HUES64 (cell line): ENCODE results near the gene SPTSSA.
"Not testable (repeated sequence)": the region's sequence is repeated elsewhere in the genome, so short reads cannot be mapped to it uniquely, and the experiment has no call there.

ENCODE experiments used
- H3K27ac ChIP-seq: 2 replicates; pipeline ENCODE4 v1.7.0; 2013; ENCODE audit warnings: low read depth, low read length, inconsistent platforms
- H3K27me3 ChIP-seq: 2 replicates; pipeline ENCODE4 v1.6.1; 2013; ENCODE audit warnings: mild to moderate bottlenecking, low read length; ENCODE audit not compliant: insufficient read depth
- H3K36me3 ChIP-seq: 2 replicates; pipeline ENCODE4 v1.6.1; 2013; ENCODE audit warnings: mild to moderate bottlenecking, low read length; ENCODE audit not compliant: insufficient read depth
- H3K4me1 ChIP-seq: 2 replicates; pipeline ENCODE4 v1.6.1; 2013; ENCODE audit warnings: mild to moderate bottlenecking, low read length, moderate library complexity; ENCODE audit not compliant: insufficient read depth
- H3K4me3 ChIP-seq: 2 replicates; pipeline ENCODE4 v1.5.1; 2013; ENCODE audit warnings: mild to moderate bottlenecking, low read length, moderate library complexity
- H3K9ac ChIP-seq: 2 replicates; pipeline ENCODE4 v1.6.1; 2013; ENCODE audit warnings: mild to moderate bottlenecking, low read depth, low read length
- H3K9me3 ChIP-seq: 2 replicates; pipeline ENCODE4 v1.6.1; 2013; ENCODE audit warnings: low read depth, low read length; ENCODE audit not compliant: insufficient read depth
- WGBS: fragments of 150-250, 120-280 bp; methylation state at CpG from one replicate; pipeline ENCODE4 v1.1.7; 2013; ENCODE audit warnings: missing lambda C conversion rate; 5-methylcytosine and 5-hydroxymethylcytosine counted together

The SPTSSA gene

DNA sequence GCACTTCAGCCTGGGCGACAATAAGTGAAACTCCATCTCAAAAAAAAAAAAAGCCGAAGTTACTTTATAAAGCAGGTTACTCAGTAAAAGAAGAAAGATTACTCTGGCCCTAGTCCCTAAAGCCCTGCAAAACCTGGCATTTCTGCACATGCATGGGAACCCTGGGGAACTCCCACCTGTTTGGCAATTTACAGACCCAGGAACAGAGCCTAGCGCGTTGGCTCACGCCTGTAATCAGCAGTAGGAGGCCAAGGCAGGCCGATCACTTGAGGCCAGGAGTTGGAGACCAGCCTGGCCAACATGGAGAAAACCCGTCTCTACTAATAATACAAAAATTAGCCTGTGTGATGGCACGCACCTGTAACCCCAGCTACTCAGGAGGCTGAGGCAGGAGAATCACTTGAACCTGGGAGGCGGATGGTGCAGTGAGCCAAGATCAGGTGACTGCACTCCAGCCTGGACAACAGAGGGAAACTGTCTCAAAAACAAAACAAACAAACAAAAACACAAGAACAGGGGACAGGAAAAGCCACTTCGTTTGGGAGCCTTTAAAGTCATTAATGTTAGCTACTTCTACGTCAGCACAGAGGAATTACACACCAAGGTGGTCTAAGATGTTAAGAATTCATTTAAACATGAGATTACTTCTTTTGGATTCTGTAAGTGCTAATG is 34.1 kb upstream of the SPTSSA start:
- H3K4me3 ChIP-seq = no peak overlapping the region
- WGBS = 93% methylated on average over 11 of the region's 11 CpGs
- H3K27me3 ChIP-seq = no peaks in the 10 kb centered on the region
- no peaks in the 10 kb centered on the region for H3K36me3 ChIP-seq
- H3K27ac ChIP-seq = no peak overlapping the region
- peaks cover 12% of the 10 kb centered on the region for H3K4me1 ChIP-seq
- H3K9me3 ChIP-seq = no peaks in the 10 kb centered on the region
- H3K9ac ChIP-seq = no peak overlapping the region

DNA sequence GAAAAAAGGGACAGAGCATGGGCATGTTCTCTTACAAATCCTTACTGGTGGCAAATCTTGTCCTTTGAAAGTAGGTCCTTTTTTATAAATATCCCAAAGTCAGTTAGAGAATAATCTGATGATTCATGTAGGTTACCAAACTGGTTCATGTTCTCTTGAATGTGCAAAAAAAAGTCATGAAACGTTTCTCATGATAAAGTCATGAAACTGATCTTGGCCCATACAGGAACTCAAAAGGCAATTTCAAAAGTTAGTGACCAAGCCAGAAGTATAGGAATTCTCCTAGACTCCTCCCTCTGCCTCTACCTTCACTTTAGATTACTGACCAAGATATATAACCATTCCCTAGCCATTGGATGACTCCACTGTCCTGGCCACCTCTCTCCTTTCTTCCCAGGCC is 27.3 kb upstream of the SPTSSA start:
- 93% methylated on average over 1 of the region's 1 CpG for WGBS
- Histone ChIP-seq H3K9ac (no peak overlapping the region), H3K4me1 (no peaks in the 10 kb centered on the region), H3K9me3 (no peaks in the 10 kb centered on the region), H3K27me3 (no peaks in the 10 kb centered on the region), H3K27ac (no peak overlapping the region), H3K36me3 (no peaks in the 10 kb centered on the region), H3K4me3 (no peak overlapping the region)

DNA sequence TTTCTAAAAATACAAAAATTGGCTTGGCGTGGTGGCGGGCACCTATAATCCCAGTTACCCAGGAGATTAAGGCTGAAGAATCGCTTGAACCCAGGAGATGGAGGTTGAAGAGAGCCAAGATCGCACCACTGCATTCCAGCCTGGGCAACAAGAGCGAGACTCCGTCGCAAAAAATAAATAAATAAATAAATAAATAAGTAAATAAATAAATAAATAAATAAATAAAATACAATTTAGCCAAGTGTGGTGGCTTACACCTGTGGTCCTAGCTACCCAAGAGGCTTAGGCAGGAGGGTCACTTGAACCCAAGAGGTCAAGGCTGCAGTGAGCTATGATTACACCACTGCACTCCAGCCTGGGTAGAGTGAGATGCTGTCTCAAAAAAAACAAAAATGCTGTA is 26.5 kb upstream of the SPTSSA start:
- no peaks in the 10 kb centered on the region for H3K36me3 ChIP-seq

GRCh38 chr14:34484726-34485125 is 22.7 kb upstream of the SPTSSA start:
- no peak overlapping the region for H3K9ac ChIP-seq
- no peaks in the 10 kb centered on the region for H3K9me3 ChIP-seq
- no peaks in the 10 kb centered on the region for H3K36me3 ChIP-seq
- WGBS = 98% methylated on average over 1 of the region's 1 CpG
- H3K4me3 ChIP-seq = no peak overlapping the region
- peaks cover 5% of the 10 kb centered on the region; the same call in 1 of the 2 replicates for H3K4me1 ChIP-seq
- no peak overlapping the region for H3K27ac ChIP-seq
- H3K27me3 ChIP-seq = no peaks in the 10 kb centered on the region

More for the DNA sequence above, 26.5 kb upstream of the SPTSSA start:
- Histone ChIP-seq H3K27ac (no peak overlapping the region), H3K4me3 (no peak overlapping the region), H3K9me3 (no peaks in the 10 kb centered on the region), H3K4me1 (no peaks in the 10 kb centered on the region), H3K27me3 (no peaks in the 10 kb centered on the region), H3K9ac (no peak overlapping the region)
- WGBS = 96% methylated on average over 4 of the region's 7 CpGs

DNA sequence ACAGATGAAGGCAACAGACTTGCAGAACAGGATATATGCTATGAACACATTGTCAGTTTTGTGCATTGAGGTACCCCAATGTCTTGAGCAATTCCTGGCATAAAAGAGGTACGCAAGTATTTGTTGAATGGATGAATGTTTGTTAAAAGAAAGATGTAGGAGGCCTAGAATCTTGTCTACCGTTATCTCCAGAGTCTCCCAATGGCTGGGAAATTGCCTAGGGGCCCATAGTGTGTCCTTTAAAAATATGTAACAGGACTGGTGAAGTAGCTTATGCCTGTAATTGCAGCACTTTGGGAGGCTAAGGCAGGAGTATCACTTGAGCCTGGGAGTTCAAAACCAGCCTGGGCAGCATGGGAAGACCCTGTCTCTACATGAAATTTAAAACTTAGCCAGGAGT is 20.4 kb upstream of the SPTSSA start:
- Histone ChIP-seq H3K36me3 (no peaks in the 10 kb centered on the region), H3K4me3 (no peak overlapping the region), H3K9me3 (no peaks in the 10 kb centered on the region), H3K27ac (no peak overlapping the region), H3K9ac (no peak overlapping the region), H3K27me3 (no peaks in the 10 kb centered on the region), H3K4me1 (peaks cover 5% of the 10 kb centered on the region; the same call in 1 of the 2 replicates)
- 92% methylated on average over 2 of the region's 2 CpGs for WGBS

DNA sequence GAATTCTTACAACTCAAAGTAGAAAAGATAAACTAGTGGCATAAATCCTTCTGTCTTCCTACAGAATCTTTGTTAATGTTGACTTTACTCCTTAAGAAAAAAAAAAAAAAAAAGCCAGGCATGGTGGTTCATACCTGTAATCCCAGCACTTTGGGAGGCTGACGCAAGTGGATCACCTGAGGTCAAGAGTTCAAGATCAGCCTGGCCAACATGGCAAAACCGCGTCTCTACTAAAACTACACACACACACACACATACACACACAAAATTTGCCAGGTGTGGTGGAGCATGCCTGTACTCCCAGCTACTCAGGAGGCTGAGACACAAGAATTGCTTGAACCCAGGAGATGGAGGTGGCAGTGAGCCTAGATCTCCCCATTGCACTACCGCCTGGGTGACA is 17.7 kb upstream of the SPTSSA start:
- H3K27ac ChIP-seq = no peak overlapping the region
- H3K9ac ChIP-seq = no peak overlapping the region
- peaks cover 5% of the 10 kb centered on the region; the same call in 1 of the 2 replicates for H3K4me1 ChIP-seq
- WGBS = 87% methylated on average over 4 of the region's 4 CpGs
- H3K36me3 ChIP-seq = no peaks in the 10 kb centered on the region
- no peaks in the 10 kb centered on the region for H3K9me3 ChIP-seq
- no peak overlapping the region for H3K4me3 ChIP-seq
- H3K27me3 ChIP-seq = no peaks in the 10 kb centered on the region

DNA sequence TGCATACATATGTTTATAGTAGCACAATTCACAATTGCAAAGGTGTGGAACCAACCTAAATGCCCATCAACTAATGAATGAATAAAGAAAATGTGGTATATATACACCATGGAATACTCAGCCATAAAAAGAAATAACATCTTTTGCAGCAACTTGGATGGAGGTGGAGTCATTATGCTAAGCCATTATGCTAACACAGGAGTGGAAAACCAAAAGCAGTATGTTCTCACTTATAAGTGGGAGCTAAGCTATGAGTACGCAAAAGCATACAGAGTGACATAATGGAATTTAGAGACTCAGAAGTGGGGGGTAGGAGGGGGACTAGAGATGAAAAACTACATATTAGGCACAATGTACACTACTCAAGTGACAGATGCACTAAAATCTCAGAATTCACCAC is 16.2 kb upstream of the SPTSSA start:
- no peak overlapping the region for H3K9ac ChIP-seq
- H3K27me3 ChIP-seq = no peaks in the 10 kb centered on the region
- H3K36me3 ChIP-seq = no peaks in the 10 kb centered on the region
- H3K9me3 ChIP-seq = no peaks in the 10 kb centered on the region
- WGBS = 93% methylated on average over 1 of the region's 1 CpG
- peaks cover 3% of the 10 kb centered on the region; the same call in 1 of the 2 replicates for H3K4me1 ChIP-seq
- H3K27ac ChIP-seq = no peak overlapping the region
- H3K4me3 ChIP-seq = no peak overlapping the region

- not testable (repeated sequence) for H3K27me3 ChIP-seq, H3K4me1 ChIP-seq, H3K9me3 ChIP-seq, H3K36me3 ChIP-seq, H3K4me3 ChIP-seq, H3K27ac ChIP-seq, H3K9ac ChIP-seq
- 93% methylated on average over 31 of the region's 31 CpGs for WGBS
Measured at GRCh38 chr14:34476036-34476435, 14.0 kb upstream of the SPTSSA start.

GRCh38 chr14:34475163-34475562 is 13.1 kb upstream of the SPTSSA start:
- Histone ChIP-seq H3K9ac (no peak overlapping the region), H3K36me3 (no peaks in the 10 kb centered on the region), H3K27ac (no peak overlapping the region), H3K9me3 (no peaks in the 10 kb centered on the region), H3K4me3 (no peak overlapping the region), H3K4me1 (no peaks in the 10 kb centered on the region), H3K27me3 (no peaks in the 10 kb centered on the region)
- WGBS = 88% methylated on average over 4 of the region's 6 CpGs

DNA sequence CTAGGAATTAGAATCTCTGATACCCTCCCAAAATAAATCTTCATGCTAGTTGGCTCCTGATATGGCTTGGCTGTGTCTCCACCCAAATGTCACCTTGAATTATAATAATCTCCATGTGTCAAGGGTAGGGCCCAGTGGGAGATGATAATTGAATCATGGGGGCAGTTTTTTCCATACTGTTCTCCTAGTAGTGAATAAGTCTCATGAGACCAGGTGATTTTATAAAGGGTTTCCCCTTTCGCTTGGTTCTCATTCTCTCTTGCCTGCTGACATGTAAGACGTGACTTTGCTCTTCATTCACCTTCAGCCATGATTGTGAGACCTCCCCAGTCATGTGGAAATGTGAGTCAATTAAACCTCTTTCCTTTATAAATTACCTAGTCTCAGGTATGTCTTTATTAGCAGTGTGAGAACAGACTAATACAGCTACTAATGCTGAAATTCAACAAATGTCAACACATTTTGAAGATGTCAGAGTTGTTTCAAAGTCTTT is 12.2 kb upstream of the SPTSSA start:
- Histone ChIP-seq H3K27ac (no peak overlapping the region), H3K9me3 (no peaks in the 10 kb centered on the region), H3K4me3 (no peak overlapping the region), H3K4me1 (0 out of 2 replicates have a peak, but pooled peaks cover 1% of the 10 kb centered on the region), H3K36me3 (no peaks in the 10 kb centered on the region), H3K27me3 (no peaks in the 10 kb centered on the region), H3K9ac (no peak overlapping the region)
- whole genome bisulfite sequencing = 100% methylated on average over 2 of the region's 2 CpGs

DNA sequence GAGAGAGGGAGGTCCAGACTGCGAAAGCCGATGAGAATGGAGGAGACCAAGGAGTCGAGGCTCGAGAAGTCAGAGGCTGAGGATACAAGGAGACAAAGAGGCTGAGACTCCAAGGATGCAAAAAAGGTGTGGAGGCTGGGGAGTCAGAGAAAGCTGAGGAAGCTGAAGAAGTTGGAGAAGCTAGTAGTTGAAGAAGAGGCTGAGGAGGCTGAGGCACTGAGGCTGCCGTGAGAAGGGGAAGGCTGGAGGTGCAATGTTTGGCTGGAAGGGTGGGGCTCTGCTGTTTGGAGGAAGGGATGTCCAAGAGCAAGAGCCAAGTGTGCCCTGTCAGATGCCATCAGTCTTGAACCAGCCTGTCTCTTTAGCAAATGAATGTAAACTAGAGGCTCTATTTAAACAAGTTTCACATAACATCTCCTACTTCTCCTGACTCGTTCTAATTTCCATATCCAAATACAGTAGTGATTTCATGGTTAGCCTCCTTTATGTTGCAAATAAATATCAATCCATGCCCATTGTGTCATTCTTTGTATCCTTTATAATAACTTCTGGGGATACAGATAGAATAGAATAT is 10.8 kb upstream of the SPTSSA start:
- H3K4me1 ChIP-seq = 0 out of 2 replicates have a peak, but pooled peaks cover 5% of the 10 kb centered on the region
- WGBS = 85% methylated on average over 6 of the region's 6 CpGs
- H3K9ac ChIP-seq = no peak overlapping the region
- no peaks in the 10 kb centered on the region for H3K9me3 ChIP-seq
- no peaks in the 10 kb centered on the region for H3K36me3 ChIP-seq
- H3K27ac ChIP-seq = no peak overlapping the region
- H3K4me3 ChIP-seq = no peak overlapping the region
- H3K27me3 ChIP-seq = no peaks in the 10 kb centered on the region
